ENCODE results near the gene UQCC2.

UQCC2 gene

DNA sequence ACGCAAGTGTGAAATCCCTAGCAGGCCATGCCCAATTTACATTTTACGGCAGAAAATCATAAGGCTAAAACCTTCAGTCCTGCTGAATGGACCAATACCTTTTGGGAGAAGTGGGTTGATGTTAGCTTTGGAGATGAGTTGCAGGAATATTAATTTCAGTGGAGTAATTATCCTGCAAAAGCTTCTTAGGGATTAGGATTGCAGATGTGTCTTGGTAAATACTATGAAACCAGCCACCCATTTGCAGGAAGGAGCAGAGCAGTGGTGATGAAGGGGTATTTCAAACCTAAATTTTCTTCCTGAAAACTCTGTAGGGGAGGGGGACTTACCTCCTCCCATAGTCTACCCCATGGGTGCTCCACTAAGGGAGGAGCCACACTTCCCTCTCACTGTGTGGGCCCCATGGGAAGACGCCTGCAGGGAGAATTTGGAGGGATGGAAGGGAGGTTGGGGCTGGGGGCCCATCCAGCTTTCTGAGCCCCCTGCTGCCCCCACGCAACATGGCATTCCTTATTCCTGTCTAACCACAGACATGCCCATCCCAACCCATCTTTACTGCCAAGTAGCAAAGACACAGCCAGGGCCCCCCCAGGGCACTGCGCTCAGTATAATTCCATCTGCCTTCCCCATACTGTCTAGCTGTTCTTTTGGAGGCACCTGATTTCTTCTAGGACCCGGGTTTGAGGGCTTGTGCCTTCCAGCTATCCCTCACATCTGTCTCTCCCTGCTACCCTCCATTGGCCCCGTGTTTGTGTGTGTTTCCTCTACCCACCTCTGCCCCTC is 14.6 kb upstream of the UQCC2 start:
- TF ChIP-seq GATA1 (IDR thresholded peaks at IDR 0.05; ENCODE audit: low read depth, low read length): no peak
- no peak for TF ChIP-seq POLR2A (IDR thresholded peaks at IDR 0.05; ENCODE audit: low read length)
- no peak for DNase-seq

DNA sequence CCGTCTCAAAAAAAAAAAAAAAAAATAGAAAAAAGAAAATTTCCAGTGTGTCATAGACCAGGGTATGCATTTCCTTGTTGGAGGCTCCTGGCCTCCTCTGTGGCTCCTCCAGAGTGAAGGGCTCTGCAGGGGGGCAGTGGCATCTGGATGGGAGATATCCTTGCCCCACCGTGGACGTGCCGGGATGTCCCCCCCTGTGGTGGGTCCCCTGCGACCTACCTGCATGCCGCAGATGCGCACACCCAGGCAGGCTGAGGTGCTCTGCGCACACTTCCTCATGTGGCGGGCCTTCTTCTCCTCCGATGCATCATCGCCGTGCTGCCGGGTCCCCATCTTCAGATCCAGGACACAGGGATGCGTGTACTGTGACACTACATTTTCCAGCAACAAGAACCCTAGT is 13.7 kb upstream of the UQCC2 start:
- no peak for DNase-seq
- TF ChIP-seq GATA1 (IDR thresholded peaks at IDR 0.05; ENCODE audit: low read depth, low read length): no peak
- TF ChIP-seq POLR2A (IDR thresholded peaks at IDR 0.05; ENCODE audit: low read length): no peak

DNA sequence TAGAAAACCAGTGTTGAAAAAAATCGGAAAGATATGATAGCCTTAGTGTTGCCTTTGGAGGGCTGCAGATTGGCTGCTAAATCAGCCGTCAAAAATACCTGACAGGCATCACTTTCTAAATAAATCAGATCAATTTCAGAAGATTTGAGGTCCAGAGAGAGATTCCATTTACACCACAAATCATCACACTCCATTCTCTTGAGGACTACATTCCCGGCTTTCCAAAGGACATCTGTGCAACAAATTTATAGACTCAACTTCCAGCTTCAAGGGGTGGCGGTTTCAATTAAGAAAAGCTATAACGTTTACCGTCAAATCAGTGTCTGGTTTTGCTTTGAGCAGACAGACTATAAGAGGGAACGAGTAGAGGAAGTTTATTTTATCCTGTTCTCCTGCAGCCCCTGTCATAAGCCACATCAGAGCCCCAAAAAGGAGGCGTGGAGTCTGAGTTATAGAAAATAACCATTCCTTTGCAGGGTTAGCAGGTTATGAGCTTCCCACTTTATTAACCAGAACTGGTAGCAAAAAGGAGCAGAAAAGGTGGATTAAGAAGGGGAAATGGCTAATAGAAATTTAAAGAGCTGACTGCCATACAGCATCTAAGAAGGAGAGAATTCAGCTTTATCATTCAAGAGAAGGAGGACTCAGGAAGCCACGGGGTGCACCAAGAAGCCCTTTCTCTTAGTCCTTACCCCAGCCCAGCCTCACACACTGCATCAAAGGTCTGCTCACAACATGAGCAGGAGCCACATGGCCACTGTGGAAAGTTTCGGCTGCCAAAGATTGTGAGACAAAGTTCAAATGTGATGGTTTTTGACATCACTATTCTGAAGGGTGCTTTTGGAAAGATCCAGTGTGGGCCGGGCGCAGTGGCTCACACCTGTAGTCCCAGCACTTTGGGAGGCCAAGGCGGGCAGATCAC is 12.9 kb upstream of the UQCC2 start:
- TF ChIP-seq POLR2A (IDR thresholded peaks at IDR 0.05; ENCODE audit: low read length) (no peak), GATA1 (IDR thresholded peaks at IDR 0.05; ENCODE audit: low read depth, low read length) (no peak)
- no peak for DNase-seq

GRCh38 chr6:33723371-33724085 is 12.0 kb upstream of the UQCC2 start:
- no peak for DNase-seq
- TF ChIP-seq GATA1 (IDR thresholded peaks at IDR 0.05; ENCODE audit: low read depth, low read length) (no peak), POLR2A (IDR thresholded peaks at IDR 0.05; ENCODE audit: low read length) (no peak)

DNA sequence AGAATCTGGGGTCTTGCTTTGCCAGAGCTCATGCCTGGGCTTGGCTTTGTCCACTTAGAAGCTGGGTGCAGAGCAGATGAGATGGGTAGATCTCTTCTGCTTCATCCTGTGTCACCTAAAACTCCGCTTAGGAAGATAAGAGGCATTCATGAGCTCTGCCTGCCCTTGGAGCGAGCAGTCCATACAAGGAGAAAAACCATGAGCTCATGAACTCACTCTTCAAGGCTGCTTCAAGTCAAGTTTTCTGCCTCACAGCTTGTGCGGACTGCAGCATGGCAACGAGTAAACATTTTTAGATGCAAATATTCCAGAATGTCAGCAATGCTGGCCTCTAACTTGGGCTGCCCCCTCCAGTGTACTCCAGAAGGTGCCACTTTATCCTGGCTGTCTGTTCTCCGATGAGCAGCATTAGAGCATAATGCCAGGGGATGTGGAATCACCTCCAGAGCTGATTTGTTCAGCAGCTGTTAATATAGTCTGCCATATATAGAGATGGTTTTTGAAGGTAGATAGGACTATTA is 10.7 kb upstream of the UQCC2 start:
- TF ChIP-seq POLR2A (IDR thresholded peaks at IDR 0.05; ENCODE audit: low read length) (no peak), GATA1 (IDR thresholded peaks at IDR 0.05; ENCODE audit: low read depth, low read length) (no peak)
- no peak for DNase-seq

GRCh38 chr6:33721508-33721907 is 10.0 kb upstream of the UQCC2 start:
- TF ChIP-seq POLR2A (IDR thresholded peaks at IDR 0.05; ENCODE audit: low read length) (no peak), GATA1 (IDR thresholded peaks at IDR 0.05; ENCODE audit: low read depth, low read length) (no peak)
- no peak for DNase-seq

- DNase-seq: no peak
These were observed 9.5 kb upstream of the UQCC2 start for GRCh38 chr6:33720998-33721397.

DNA sequence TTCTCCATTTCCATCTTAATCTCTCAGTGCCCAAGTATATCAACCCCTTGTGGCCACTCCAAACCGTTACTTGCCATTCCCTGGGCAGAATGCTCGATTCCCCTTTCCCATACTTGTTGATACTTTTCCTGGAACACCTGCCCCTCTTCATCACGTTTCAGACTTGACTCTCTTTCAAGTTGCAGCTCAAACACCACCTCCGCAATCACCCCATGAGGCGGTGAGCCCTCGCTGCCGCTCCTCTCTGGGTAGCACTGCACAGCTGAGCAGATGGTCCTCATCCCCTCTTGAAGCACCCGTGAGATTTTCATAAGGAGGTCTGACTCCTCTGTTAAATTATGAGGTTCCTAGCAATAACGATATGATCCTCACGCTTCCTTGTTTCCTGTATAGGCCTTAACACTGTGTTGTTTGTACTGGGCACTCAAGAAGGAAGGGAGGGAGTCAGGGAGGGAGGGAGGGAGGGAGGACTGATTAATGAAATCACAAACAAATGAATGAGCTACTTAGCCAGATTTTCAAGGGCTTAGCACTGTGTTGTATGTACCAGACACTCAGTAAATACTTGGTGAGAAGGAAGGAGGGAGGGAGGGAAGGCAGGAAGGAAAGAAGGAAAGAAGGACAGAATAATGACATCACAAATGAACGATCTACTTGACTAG is 8.0 kb upstream of the UQCC2 start:
- DNase-seq: no peak
- TF ChIP-seq POLR2A (IDR thresholded peaks at IDR 0.05; ENCODE audit: low read length) (no peak), GATA1 (IDR thresholded peaks at IDR 0.05; ENCODE audit: low read depth, low read length) (no peak)

More at GRCh38 chr6:33720998-33721397, 9.5 kb upstream of the UQCC2 start:
- no peak for TF ChIP-seq GATA1 (IDR thresholded peaks at IDR 0.05; ENCODE audit: low read depth, low read length)
- no peak for TF ChIP-seq POLR2A (IDR thresholded peaks at IDR 0.05; ENCODE audit: low read length)

- TF ChIP-seq GATA1 (IDR thresholded peaks at IDR 0.05; ENCODE audit: low read depth, low read length): no peak
- TF ChIP-seq POLR2A (IDR thresholded peaks at IDR 0.05; ENCODE audit: low read length): no peak
- no peak for DNase-seq
These were observed 7.2 kb upstream of the UQCC2 start for GRCh38 chr6:33718713-33719112.

GRCh38 chr6:33717934-33718455 is 6.5 kb upstream of the UQCC2 start:
- no peak for TF ChIP-seq GATA1 (IDR thresholded peaks at IDR 0.05; ENCODE audit: low read depth, low read length)
- TF ChIP-seq POLR2A (IDR thresholded peaks at IDR 0.05; ENCODE audit: low read length): no peak
- no peak for DNase-seq

GRCh38 chr6:33716890-33717632 is 5.6 kb upstream of the UQCC2 start:
- no peak for DNase-seq
- TF ChIP-seq POLR2A (IDR thresholded peaks at IDR 0.05; ENCODE audit: low read length) (no peak), GATA1 (IDR thresholded peaks at IDR 0.05; ENCODE audit: low read depth, low read length) (no peak)

GRCh38 chr6:33716379-33716778 is 4.9 kb upstream of the UQCC2 start:
- no peak for DNase-seq
- TF ChIP-seq POLR2A (IDR thresholded peaks at IDR 0.05; ENCODE audit: low read length) (no peak), GATA1 (IDR thresholded peaks at IDR 0.05; ENCODE audit: low read depth, low read length) (no peak)

All from erythroblast (primary cell).